Activated T-cell treated with anti-CD3 and anti-CD28 coated beads, Interleukin-2, amount 50 U/mL, for 72 hours (primary cell): ENCODE results near the gene ANO4. TPM values are rescaled to one million over a fixed set of nuclear protein-coding genes. Genes with fewer than 3 reads are reported as not detected.
A peak's percentile ranks its signal among the peaks of the same experiment; 100 is the strongest.

Experiments
- ATAC-seq, 2 donors: fragments of 150-1000 bp; cut with Tn5 transposase; replicated peaks in 1 of 2; 2 replicates each; pipeline ENCODE4 v1.10.0; 2021; ENCODE audit warnings: moderate library complexity in 2 of 2, mild to moderate bottlenecking in 1 of 2
- DNase-seq, 2 donors: peaks; one replicate each; pipeline ENCODE4 v3.0.0; 2021 to 2022; ENCODE audit warnings: mixed read lengths in 1 of 2
- H3K27ac Mint-ChIP-seq: one replicate; pipeline ENCODE4 v1.8.0; 2022; ENCODE audit warnings: mild to moderate bottlenecking, moderate library complexity, mixed read lengths
- H3K27me3 Mint-ChIP-seq: one replicate; pipeline ENCODE4 v1.8.0; 2022; ENCODE audit warnings: low read depth, mixed read lengths
- H3K36me3 Mint-ChIP-seq, 2 donors: one replicate each; pipeline ENCODE4 v1.8.0; 2022; ENCODE audit warnings: mixed read lengths in 2 of 2, mild to moderate bottlenecking in 1 of 2; ENCODE audit not compliant: insufficient read depth in 2 of 2
- H3K4me1 Mint-ChIP-seq: one replicate; pipeline ENCODE4 v1.8.0; 2022; ENCODE audit warnings: low read depth, mixed read lengths
- H3K4me3 Mint-ChIP-seq, 2 donors: one replicate each; pipeline ENCODE4 v1.8.0; 2022; ENCODE audit warnings: mild to moderate bottlenecking in 2 of 2, mixed read lengths in 2 of 2, moderate library complexity in 2 of 2
- H3K9me3 Mint-ChIP-seq, 2 donors: one replicate each; pipeline ENCODE4 v1.8.0; 2022; ENCODE audit warnings: mixed read lengths in 2 of 2
- total RNA-seq, 2 donors: library from RNA; stranded (reverse); gene quantifications; one replicate each; pipeline ENCODE4 v1.2.3, GENCODE V29; 2022

The ANO4 gene
- total RNA-seq, 2 donors from 2014 or later: not detected

DNA sequence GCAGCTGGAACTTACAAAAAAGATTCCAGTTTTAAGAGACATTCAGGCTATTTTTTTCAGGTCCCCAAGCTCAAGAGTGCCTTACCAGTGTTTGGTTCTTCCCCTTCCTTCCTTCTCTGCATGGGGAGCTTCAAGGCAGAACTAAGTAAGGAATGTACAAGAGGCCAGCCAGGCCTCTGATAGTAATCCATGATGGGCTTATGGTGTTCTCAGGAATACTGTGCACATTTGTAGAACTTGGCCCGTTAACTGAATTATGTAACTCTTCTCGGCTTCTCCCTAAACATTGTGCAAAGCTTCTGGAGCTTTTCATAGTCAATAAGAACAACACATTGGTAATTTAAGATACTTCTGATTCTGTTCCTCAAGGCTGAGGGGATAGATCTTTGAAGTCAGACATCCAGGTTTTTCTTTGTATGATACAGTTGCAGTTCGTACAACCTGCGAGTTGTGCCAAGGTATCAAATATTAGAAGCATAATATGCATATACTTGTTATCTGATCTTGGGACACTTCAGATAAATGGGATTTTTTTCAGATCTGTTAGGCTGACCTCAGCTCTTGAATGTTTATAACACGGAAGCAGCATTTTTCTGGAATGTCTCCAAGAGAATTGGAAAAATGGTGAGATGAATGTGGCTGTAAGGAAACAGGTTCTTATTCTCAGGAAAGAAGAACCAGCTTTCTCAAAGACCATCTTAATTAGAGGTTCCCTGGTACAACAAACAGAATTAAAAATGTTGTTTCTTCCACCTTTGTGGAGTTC lies 148.6 kb downstream of the ANO4 start:
- peaks cover 0 to 2% of the 10 kb centered on the region in 2 donors for H3K9me3 Mint-ChIP-seq
- H3K4me3 Mint-ChIP-seq: no peak overlapping the region
- no peaks in the 10 kb centered on the region for H3K36me3 Mint-ChIP-seq
- ATAC-seq (no peak), DNase-seq (no peak)
- no peaks in the 10 kb centered on the region for H3K27me3 Mint-ChIP-seq
- no peak overlapping the region for H3K27ac Mint-ChIP-seq
- H3K4me1 Mint-ChIP-seq: no peaks in the 10 kb centered on the region

DNA sequence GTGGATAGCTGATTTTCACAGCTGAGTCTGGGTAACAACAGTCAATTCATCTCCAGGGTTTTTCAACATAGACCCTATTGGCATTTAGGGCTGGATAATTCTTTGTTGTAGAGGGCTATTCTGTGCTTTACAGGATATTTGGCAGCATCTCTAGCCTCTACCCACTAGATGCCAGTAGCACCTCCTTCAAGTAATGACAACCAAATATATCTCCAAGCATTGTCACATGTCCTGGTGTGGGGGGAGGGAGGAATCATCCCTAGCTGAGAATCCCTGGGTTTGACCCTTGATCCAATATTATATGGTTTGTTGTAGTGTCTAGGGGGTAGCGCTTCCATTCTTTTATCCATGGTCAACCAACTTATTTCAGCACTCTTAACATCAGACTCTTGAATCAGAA lies 157.2 kb downstream of the ANO4 start:
- Mint-ChIP-seq H3K27me3 (no peaks in the 10 kb centered on the region), H3K4me3 (no peak overlapping the region), H3K27ac (no peak overlapping the region), H3K36me3 (no peaks in the 10 kb centered on the region), H3K4me1 (no peaks in the 10 kb centered on the region), H3K9me3 (no peaks in the 10 kb centered on the region)
- ATAC-seq (no peak), DNase-seq (no peak)

- no peak overlapping the region for H3K4me3 Mint-ChIP-seq
- DNase-seq (no peak), ATAC-seq (no peak)
- peak overlapping the region; percentile 42 for H3K27ac Mint-ChIP-seq
- H3K4me1 Mint-ChIP-seq: no peaks in the 10 kb centered on the region
- no peaks in the 10 kb centered on the region for H3K36me3 Mint-ChIP-seq
- no peaks in the 10 kb centered on the region for H3K9me3 Mint-ChIP-seq
- no peaks in the 10 kb centered on the region for H3K27me3 Mint-ChIP-seq
Observed at GRCh38 chr12:100953217-100953616, 158.6 kb downstream of the ANO4 start.

GRCh38 chr12:100953677-100954076 lies 159.1 kb downstream of the ANO4 start:
- H3K4me1 Mint-ChIP-seq: no peaks in the 10 kb centered on the region
- no peaks in the 10 kb centered on the region for H3K36me3 Mint-ChIP-seq
- H3K9me3 Mint-ChIP-seq: no peaks in the 10 kb centered on the region
- H3K27ac Mint-ChIP-seq: no peak overlapping the region
- no peak overlapping the region for H3K4me3 Mint-ChIP-seq
- H3K27me3 Mint-ChIP-seq: no peaks in the 10 kb centered on the region
- ATAC-seq (no peak), DNase-seq (no peak)

DNA sequence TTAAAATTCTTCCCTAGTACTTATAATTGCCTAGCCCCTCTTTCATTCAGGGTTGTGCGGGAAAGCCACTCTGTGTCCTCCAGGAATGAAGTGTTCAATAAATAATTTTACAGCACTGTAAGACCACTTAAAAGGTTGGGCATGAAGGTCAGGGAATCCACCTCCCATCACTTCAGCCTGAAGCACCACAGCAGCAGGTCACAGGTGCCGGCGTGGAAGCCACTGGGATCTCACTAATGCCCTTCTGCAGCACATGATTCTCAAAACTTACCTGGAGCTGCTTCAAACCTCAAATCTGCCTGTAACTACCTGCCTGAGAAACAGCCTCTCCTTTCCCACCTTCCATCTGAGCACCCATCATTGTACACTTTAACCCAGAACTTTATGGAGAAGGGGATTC lies 159.5 kb downstream of the ANO4 start:
- no peak for ATAC-seq
- Mint-ChIP-seq H3K36me3 (no peaks in the 10 kb centered on the region), H3K27me3 (no peaks in the 10 kb centered on the region), H3K9me3 (peaks cover 0 to under 1% of the 10 kb centered on the region in 2 donors), H3K4me3 (no peak overlapping the region), H3K4me1 (no peaks in the 10 kb centered on the region), H3K27ac (no peak overlapping the region)
- no peak for DNase-seq

DNA sequence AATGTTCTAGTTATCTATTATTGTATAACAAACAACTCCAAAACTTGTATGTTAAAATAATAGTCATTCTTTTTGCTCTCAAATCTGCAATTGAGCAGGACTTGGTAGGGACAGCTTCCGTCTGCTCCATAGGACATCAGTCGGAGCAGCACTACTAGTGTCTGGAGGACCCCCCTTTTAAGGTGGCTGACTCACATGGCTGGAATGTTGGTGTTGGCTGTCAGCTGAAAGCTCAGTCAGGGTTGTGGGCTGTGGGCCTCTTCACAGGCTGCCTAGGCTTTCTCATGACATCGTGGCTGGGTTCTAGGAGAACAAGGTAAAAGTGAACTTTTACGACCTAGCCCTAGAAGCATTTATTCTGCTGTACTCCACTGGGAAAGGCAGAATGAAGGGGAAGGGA lies 160.6 kb downstream of the ANO4 start:
- H3K27ac Mint-ChIP-seq: no peak overlapping the region
- ATAC-seq (no peak), DNase-seq (no peak)
- peaks cover 0 to 3% of the 10 kb centered on the region in 2 donors for H3K9me3 Mint-ChIP-seq
- H3K36me3 Mint-ChIP-seq: no peaks in the 10 kb centered on the region
- no peak overlapping the region for H3K4me3 Mint-ChIP-seq
- no peaks in the 10 kb centered on the region for H3K27me3 Mint-ChIP-seq
- no peaks in the 10 kb centered on the region for H3K4me1 Mint-ChIP-seq

DNA sequence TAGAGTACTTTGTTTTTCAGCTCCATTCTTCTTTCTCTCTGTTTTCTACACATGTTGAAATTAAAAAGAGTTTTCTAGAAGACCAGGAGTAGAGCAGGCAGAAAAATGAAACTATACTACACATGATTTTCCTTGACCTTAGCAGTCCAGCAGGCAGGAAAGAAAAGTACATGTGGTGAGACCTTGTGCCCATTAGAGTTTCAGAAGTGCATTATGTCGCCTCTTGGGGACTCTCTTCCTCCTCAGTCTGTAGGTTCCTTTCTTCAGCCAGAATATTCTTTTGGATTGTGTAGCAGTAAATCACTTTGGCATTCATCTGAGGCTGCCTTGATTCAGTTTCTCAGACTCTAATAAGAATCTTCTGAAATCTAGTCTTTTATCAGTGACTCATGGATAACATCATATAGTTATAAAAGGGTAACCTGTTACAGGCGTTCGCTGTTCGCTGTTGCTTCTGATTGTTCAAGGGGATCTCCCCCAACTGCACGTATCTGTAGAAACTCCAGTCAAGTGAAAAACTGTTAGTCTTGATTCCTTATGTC lies 161.8 kb downstream of the ANO4 start:
- no peak for ATAC-seq
- Mint-ChIP-seq H3K4me3 (no peak overlapping the region), H3K9me3 (peaks cover 0 to 3% of the 10 kb centered on the region in 2 donors), H3K27me3 (no peaks in the 10 kb centered on the region), H3K36me3 (no peaks in the 10 kb centered on the region), H3K27ac (no peak overlapping the region), H3K4me1 (no peaks in the 10 kb centered on the region)
- DNase-seq: no peak

GRCh38 chr12:100959481-100959880 lies 164.9 kb downstream of the ANO4 start:
- Mint-ChIP-seq H3K9me3 (peaks cover 3% of the 10 kb centered on the region in 2 donors), H3K27me3 (no peaks in the 10 kb centered on the region), H3K4me3 (no peak overlapping the region), H3K36me3 (no peaks in the 10 kb centered on the region), H3K4me1 (no peaks in the 10 kb centered on the region), H3K27ac (no peak overlapping the region)
- no peak for ATAC-seq
- no peak for DNase-seq

- no peak for ATAC-seq
- no peak for DNase-seq
- Mint-ChIP-seq H3K36me3 (no peaks in the 10 kb centered on the region), H3K27ac (no peak overlapping the region), H3K9me3 (peaks cover 3 to 6% of the 10 kb centered on the region in 2 donors), H3K4me1 (no peaks in the 10 kb centered on the region), H3K4me3 (no peak overlapping the region), H3K27me3 (no peaks in the 10 kb centered on the region)
Observed at GRCh38 chr12:100962086-100962712, 167.6 kb downstream of the ANO4 start.

GRCh38 chr12:100963381-100963780 lies 168.8 kb downstream of the ANO4 start:
- no peaks in the 10 kb centered on the region for H3K36me3 Mint-ChIP-seq
- DNase-seq (no peak), ATAC-seq (no peak)
- no peak overlapping the region for H3K4me3 Mint-ChIP-seq
- H3K9me3 Mint-ChIP-seq: peaks cover 3 to 6% of the 10 kb centered on the region in 2 donors
- H3K27ac Mint-ChIP-seq: no peak overlapping the region
- no peaks in the 10 kb centered on the region for H3K27me3 Mint-ChIP-seq
- H3K4me1 Mint-ChIP-seq: no peaks in the 10 kb centered on the region

- Mint-ChIP-seq H3K4me1 (no peaks in the 10 kb centered on the region), H3K27me3 (no peaks in the 10 kb centered on the region), H3K9me3 (peaks cover 3 to 6% of the 10 kb centered on the region in 2 donors), H3K4me3 (no peak overlapping the region), H3K36me3 (no peaks in the 10 kb centered on the region), H3K27ac (no peak overlapping the region)
- no peak for ATAC-seq
- no peak for DNase-seq
Observed at GRCh38 chr12:100964028-100964427, 169.5 kb downstream of the ANO4 start.

DNA sequence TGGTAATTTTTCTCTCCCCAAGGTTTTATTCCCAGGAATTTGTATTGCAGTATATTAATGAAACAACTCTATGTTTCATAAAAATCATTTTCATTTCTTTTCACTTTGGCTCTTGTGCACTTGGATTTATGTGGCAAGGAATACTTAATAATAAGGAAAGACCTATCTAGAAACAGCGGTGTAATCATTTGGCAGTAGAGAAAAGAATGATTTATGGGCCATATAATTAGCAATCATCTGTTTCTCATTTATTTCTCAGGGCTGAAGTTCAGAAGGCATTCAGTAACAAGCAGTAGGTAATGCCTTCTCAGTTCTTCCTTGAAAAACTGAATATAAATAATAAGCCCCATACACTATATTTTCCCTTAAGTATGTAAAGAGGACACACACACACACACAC lies 172.6 kb downstream of the ANO4 start:
- Mint-ChIP-seq H3K27ac (no peak overlapping the region), H3K36me3 (no peaks in the 10 kb centered on the region), H3K4me3 (no peak overlapping the region), H3K9me3 (peaks cover 2 to 3% of the 10 kb centered on the region in 2 donors), H3K27me3 (no peaks in the 10 kb centered on the region), H3K4me1 (no peaks in the 10 kb centered on the region)
- DNase-seq (no peak), ATAC-seq (no peak)

GRCh38 chr12:100970894-100971293 lies 176.3 kb downstream of the ANO4 start:
- H3K27ac Mint-ChIP-seq: no peak overlapping the region
- ATAC-seq (no peak), DNase-seq (no peak)
- no peaks in the 10 kb centered on the region for H3K36me3 Mint-ChIP-seq
- H3K4me1 Mint-ChIP-seq: no peaks in the 10 kb centered on the region
- no peaks in the 10 kb centered on the region for H3K9me3 Mint-ChIP-seq
- no peaks in the 10 kb centered on the region for H3K27me3 Mint-ChIP-seq
- H3K4me3 Mint-ChIP-seq: no peak overlapping the region
